GM21381 (cell line): ENCODE data around the gene SERPINA12.
"Not testable (repeated sequence)": the region's sequence is repeated elsewhere in the genome, so short reads cannot be mapped to it uniquely, and the experiment has no call there.

ENCODE experiments used
- ATAC-seq: cut with Tn5 transposase; IDR thresholded peaks from one replicate; pipeline ENCODE4 v1.9.1; 2021; ENCODE audit warnings: mild to moderate bottlenecking, moderate library complexity; ENCODE audit not compliant: unreplicated experiment

The SERPINA12 gene

GRCh38 chr14:94494085-94494484, 15.2 kb downstream of the SERPINA12 start:
- ATAC-seq, result no peak

- ATAC-seq, result no peak
Measured at GRCh38 chr14:94491511-94491910, 17.8 kb downstream of the SERPINA12 start.

GRCh38 chr14:94489336-94489735, 19.9 kb downstream of the SERPINA12 start:
- ATAC-seq, result no peak

GRCh38 chr14:94486883-94487282, 22.4 kb downstream of the SERPINA12 start:
- ATAC-seq, result no peak

- ATAC-seq, result peak; percentile 58
Measured at GRCh38 chr14:94485944-94486841, 23.1 kb downstream of the SERPINA12 start.

- no peak for ATAC-seq
Measured at GRCh38 chr14:94484481-94484880, 24.8 kb downstream of the SERPINA12 start.

GRCh38 chr14:94483729-94484275, 25.5 kb downstream of the SERPINA12 start:
- ATAC-seq, result no peak

- ATAC-seq, result no peak
Measured at GRCh38 chr14:94483071-94483451, 26.2 kb downstream of the SERPINA12 start.

GRCh38 chr14:94482132-94483070, 26.9 kb downstream of the SERPINA12 start:
- not testable (repeated sequence) for ATAC-seq

- ATAC-seq, result no peak
Measured at GRCh38 chr14:94481468-94482131, 27.7 kb downstream of the SERPINA12 start.

- no peak for ATAC-seq
Measured at GRCh38 chr14:94480809-94481208, 28.5 kb downstream of the SERPINA12 start.

- ATAC-seq, result no peak
Measured at GRCh38 chr14:94478420-94478819, 30.8 kb downstream of the SERPINA12 start.

GRCh38 chr14:94476023-94476422, 33.2 kb downstream of the SERPINA12 start, which contains the start of gene SERPINA9:
Gene SERPINA9, minus strand, starts transcription at chr14:94476197. Its CDS starts 6,357 bp downstream, at chr14:94469840.
- ATAC-seq, result no peak

- ATAC-seq, result no peak
Measured at GRCh38 chr14:94474581-94475031, 34.7 kb downstream of the SERPINA12 start.

- ATAC-seq, result no peak
Measured at GRCh38 chr14:94473666-94474410, 35.4 kb downstream of the SERPINA12 start.

GRCh38 chr14:94472842-94473241, 36.4 kb downstream of the SERPINA12 start:
- no peak for ATAC-seq

GRCh38 chr14:94471045-94471444, 38.2 kb downstream of the SERPINA12 start:
- no peak for ATAC-seq

- no peak for ATAC-seq
Measured at GRCh38 chr14:94470311-94470710, 39.0 kb downstream of the SERPINA12 start.

- ATAC-seq, result no peak
Measured at GRCh38 chr14:94469261-94469660, 40.0 kb downstream of the SERPINA12 start.
